Liver (tissue), 9 donors: Measurements from ENCODE around the gene TSHR. TPM values are rescaled to one million over a fixed set of nuclear protein-coding genes. Genes with fewer than 3 reads are reported as not detected.
A peak's percentile ranks its signal among the peaks of the same experiment; 100 is the strongest.

Source experiments
- DNase-seq: peaks from one replicate; pipeline ENCODE4 v3.0.0-alpha.2; 2017; ENCODE audit warnings: low spot score
- H3K27ac ChIP-seq, 2 donors: one replicate each; pipeline ENCODE4 v1.7.0; 2013; ENCODE audit warnings: inconsistent platforms in 2 of 2, low read length in 2 of 2, control low read depth in 1 of 2, low read depth in 1 of 2, mild to moderate bottlenecking in 1 of 2
- H3K27me3 ChIP-seq, 4 donors: one replicate each; pipeline versions ENCODE4 v1.6.1 to v1.7.0; 2013; ENCODE audit warnings: low read length in 3 of 4, inconsistent platforms in 1 of 4, mild to moderate bottlenecking in 1 of 4, moderate library complexity in 1 of 4; ENCODE audit not compliant: control insufficient read depth in 4 of 4, insufficient read depth in 4 of 4
- H3K36me3 ChIP-seq, 4 donors: one replicate each; pipeline versions ENCODE4 v1.6.1 to v1.7.0; 2013; ENCODE audit warnings: low read length in 3 of 4, mild to moderate bottlenecking in 3 of 4, low read depth in 1 of 4, moderate library complexity in 1 of 4; ENCODE audit not compliant: control insufficient read depth in 4 of 4, insufficient read depth in 3 of 4
- H3K4me1 ChIP-seq, 4 donors: one replicate each; pipeline versions ENCODE4 v1.6.1 to v1.7.0; 2013; ENCODE audit warnings: low read length in 3 of 4, mild to moderate bottlenecking in 3 of 4, moderate library complexity in 1 of 4; ENCODE audit not compliant: control insufficient read depth in 4 of 4, insufficient read depth in 4 of 4
- H3K4me3 ChIP-seq, 3 donors: one replicate each; pipeline versions ENCODE4 v1.6.1 to v1.7.0; 2013; ENCODE audit warnings: low read length in 3 of 3, control low read depth in 1 of 3, low read depth in 1 of 3, mild to moderate bottlenecking in 1 of 3
- H3K9ac ChIP-seq, 2 donors: one replicate each; pipeline ENCODE4 v1.7.0; 2013; ENCODE audit warnings: low read length in 2 of 2, mild to moderate bottlenecking in 2 of 2, moderate library complexity in 2 of 2, control low read depth in 1 of 2, low read depth in 1 of 2
- H3K9me3 ChIP-seq, 4 donors: one replicate each; pipeline versions ENCODE4 v1.6.1 to v1.7.0; 2013; ENCODE audit warnings: low read length in 3 of 4; ENCODE audit not compliant: control insufficient read depth in 4 of 4
- EGR1 ChIP-seq, 2 donors: IDR thresholded peaks; 2 replicates each; pipeline ENCODE4 v1.6.1; 2016 to 2018; ENCODE audit warnings: antibody characterized with exemption in 2 of 2, low read depth in 2 of 2
- FOXA1 ChIP-seq: IDR thresholded peaks from 2 replicates; pipeline ENCODE4 v1.6.1; 2016; ENCODE audit warnings: antibody characterized with exemption
- FOXA2 ChIP-seq: IDR thresholded peaks from 2 replicates; pipeline ENCODE4 v1.6.1; 2016; ENCODE audit warnings: antibody characterized with exemption
- GABPA ChIP-seq, 2 donors: IDR thresholded peaks in 1 of 2; conservative IDR thresholded peaks in 1 of 2; 2 replicates each; pipeline ENCODE4 v1.6.1; 2016; ENCODE audit warnings: antibody characterized with exemption in 2 of 2, mild to moderate bottlenecking in 1 of 2, moderate library complexity in 1 of 2
- HNF4A ChIP-seq, 2 donors: conservative IDR thresholded peaks; 2 replicates each; pipeline ENCODE4 v1.6.1; 2016; ENCODE audit warnings: antibody characterized with exemption in 2 of 2, mild to moderate bottlenecking in 2 of 2
- HNF4G ChIP-seq: IDR thresholded peaks from 2 replicates; pipeline ENCODE4 v1.6.1; 2016; ENCODE audit warnings: antibody characterized with exemption
- JUND ChIP-seq, 2 donors: IDR thresholded peaks; 2 replicates each; pipeline ENCODE4 v1.6.1; 2016; ENCODE audit warnings: antibody characterized with exemption in 2 of 2
- NR2F2 ChIP-seq: IDR thresholded peaks from 2 replicates; pipeline ENCODE4 v1.6.1; 2016; ENCODE audit warnings: antibody characterized with exemption
- RAD21 ChIP-seq, 2 donors: IDR thresholded peaks; 2 replicates each; pipeline ENCODE4 v1.6.1; 2016; ENCODE audit warnings: antibody characterized with exemption in 2 of 2, mild to moderate bottlenecking in 2 of 2
- RXRA ChIP-seq, 2 donors: IDR thresholded peaks; 2 replicates each; pipeline ENCODE4 v1.6.1; 2017 to 2018; ENCODE audit warnings: antibody characterized with exemption in 2 of 2, mild to moderate bottlenecking in 1 of 2
- SP1 ChIP-seq: IDR thresholded peaks from 2 replicates; pipeline ENCODE4 v1.6.1; 2018; ENCODE audit warnings: antibody characterized with exemption, mild to moderate bottlenecking
- TAF1 ChIP-seq: conservative IDR thresholded peaks from 2 replicates; pipeline ENCODE4 v1.6.1; 2016; ENCODE audit warnings: antibody characterized with exemption, mild to moderate bottlenecking
- YY1 ChIP-seq: IDR thresholded peaks from 2 replicates; pipeline ENCODE4 v1.6.1; 2016; ENCODE audit warnings: antibody characterized with exemption, mild to moderate bottlenecking
- WGBS: extraction: QIAGEN DNeasy Blood & Tissue Kit; methylation state at CpG from one replicate; pipeline ENCODE4 v1.1.7; 2013; 5-methylcytosine and 5-hydroxymethylcytosine counted together
- polyA plus RNA-seq, 2 donors: library from polyadenylated mRNA; stranded (reverse) in 1 of 2; unstranded in 1 of 2; fragments of 200-250 nt in 1 of 2; fragments of >200 nt in 1 of 2; fragmentation: Nextera tagmentation in 1 of 2; extraction: Ambion mirVana in 1 of 2; gene quantifications; one replicate each; pipeline versions ENCODE4 v1.2.1 to v1.2.3, GENCODE V29; 2013 to 2015
- total RNA-seq, 2 donors: library from RNA; depleted of rRNA; stranded (reverse); fragments of >200 nt; gene quantifications; one replicate each; pipeline ENCODE4 v1.2.3, GENCODE V29; 2014
- TF ChIP-seq, protein P1 (sequence below): IDR thresholded peaks from 2 replicates; pipeline ENCODE4 v1.6.1; 2016; ENCODE audit warnings: antibody characterized with exemption
- TF ChIP-seq, protein P2 (sequence below): IDR thresholded peaks from 2 replicates; pipeline ENCODE4 v1.6.1; 2016; ENCODE audit warnings: antibody characterized with exemption, mild to moderate bottlenecking
- TF ChIP-seq, protein P3 (sequence below): fragments of 150-350 bp; IDR thresholded peaks from 2 replicates; pipeline ENCODE4 v1.5.1; 2017; ENCODE audit warnings: improper control_type of control experiment, low read depth, low read length; ENCODE audit not compliant: missing input control
- TF ChIP-seq, protein P4 (sequence below): IDR thresholded peaks from 2 replicates; pipeline ENCODE4 v1.6.1; 2016; ENCODE audit warnings: antibody characterized with exemption
- TF ChIP-seq, protein P5 (sequence below): IDR thresholded peaks from 2 replicates; pipeline ENCODE4 v1.6.1; 2016; ENCODE audit warnings: antibody characterized with exemption
- donor health status: healthy.
- donor health status: healthy.
- donor health status: healthy.
- donor health status: healthy.
- donor health status: healthy.

Gene TSHR
- total and polyA plus RNA-seq, 4 donors = 0.08 to 3.2 TPM; not detected in 2

DNA sequence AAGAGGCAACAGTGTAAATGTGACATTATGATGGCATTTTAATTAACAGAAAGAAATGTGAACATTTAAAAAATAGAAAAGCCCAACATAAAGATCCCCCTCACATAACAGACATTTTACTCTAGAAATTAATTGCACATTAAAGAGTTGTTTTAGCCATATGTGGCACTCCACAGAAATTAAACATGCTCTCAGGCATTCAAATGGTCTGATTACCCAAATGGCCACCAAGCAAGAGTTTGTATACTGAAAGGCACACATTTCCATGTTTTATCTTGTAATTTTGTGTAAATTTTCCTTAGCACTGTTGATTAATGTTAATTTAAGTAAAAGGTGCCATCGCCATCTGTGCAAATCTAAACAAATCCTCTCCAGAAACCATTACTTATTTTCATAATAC lies 221.8 kb downstream of the TSHR start:
- Histone ChIP-seq H3K36me3 (peaks cover 0 to 1% (median 0%) of the 10 kb centered on the region in 4 donors), H3K27ac (peak overlapping the region; percentile 64 to 93), H3K4me3 (peak overlapping the region; percentile 33 to 59 (median 47)), H3K9me3 (no peaks in the 10 kb centered on the region), H3K27me3 (no peaks in the 10 kb centered on the region), H3K9ac (peak overlapping the region; percentile 40 to 91), H3K4me1 (peaks cover 0 to 13% (median 8%) of the 10 kb centered on the region in 4 donors)
- no peak for TF ChIP-seq FOXA2
- TF ChIP-seq YY1 = peak; percentile 71
- DNase-seq = no peak
- WGBS = 27% methylated on average over 1 of the region's 1 CpG

DNA sequence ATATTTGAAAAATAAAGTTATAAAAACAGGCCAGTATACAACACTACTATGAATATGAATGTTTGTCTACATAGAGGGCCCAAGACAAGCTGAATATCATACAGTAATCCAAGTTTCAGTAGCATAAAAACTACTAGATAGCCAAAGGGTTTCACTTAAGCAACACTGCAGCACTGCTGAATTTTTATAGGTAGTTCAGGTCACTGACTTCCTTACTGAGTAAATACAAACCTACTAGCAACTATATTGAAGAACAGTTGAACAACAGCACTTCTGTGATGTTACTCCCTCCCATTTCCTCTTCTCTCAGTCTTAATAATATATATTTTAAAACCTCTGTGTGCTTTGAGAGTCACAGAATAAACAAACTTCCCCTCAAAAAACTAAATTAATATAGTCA lies 222.6 kb downstream of the TSHR start:
- H3K27me3 ChIP-seq = no peaks in the 10 kb centered on the region
- peak overlapping the region; percentile 64 to 93 for H3K27ac ChIP-seq
- no peaks in the 10 kb centered on the region for H3K9me3 ChIP-seq
- peaks cover 0 to 13% (median 8%) of the 10 kb centered on the region in 4 donors for H3K4me1 ChIP-seq
- H3K36me3 ChIP-seq = peaks cover 0 to 1% (median under 1%) of the 10 kb centered on the region in 4 donors
- peak overlapping the region; percentile 40 to 91 for H3K9ac ChIP-seq
- DNase-seq = no peak
- TF ChIP-seq YY1 (no peak), RAD21 (IDR thresholded peaks at IDR 0.05) (peak in 1 of 2 donors; percentile 18), RXRA (IDR thresholded peaks at IDR 0.05) (peak; percentile 28 to 40), JUND (IDR thresholded peaks at IDR 0.05) (no peak), NR2F2 (no peak), HNF4G (no peak), HNF4A (conservative IDR thresholded peaks at IDR 0.05) (no peak), FOXA2 (peak; percentile 23), TAF1 (no peak), EGR1 (IDR thresholded peaks at IDR 0.05; ENCODE audit: low read depth in 2 of 2) (no peak), SP1 (no peak), FOXA1 (no peak), GABPA (IDR thresholded peaks at IDR 0.05 in 1 of 2, conservative IDR thresholded peaks at IDR 0.05 in 1 of 2) (no peak)
- TF ChIP-seq, protein P1, sequence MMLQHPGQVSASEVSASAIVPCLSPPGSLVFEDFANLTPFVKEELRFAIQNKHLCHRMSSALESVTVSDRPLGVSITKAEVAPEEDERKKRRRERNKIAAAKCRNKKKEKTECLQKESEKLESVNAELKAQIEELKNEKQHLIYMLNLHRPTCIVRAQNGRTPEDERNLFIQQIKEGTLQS = no peak
- TF ChIP-seq, protein P2, sequence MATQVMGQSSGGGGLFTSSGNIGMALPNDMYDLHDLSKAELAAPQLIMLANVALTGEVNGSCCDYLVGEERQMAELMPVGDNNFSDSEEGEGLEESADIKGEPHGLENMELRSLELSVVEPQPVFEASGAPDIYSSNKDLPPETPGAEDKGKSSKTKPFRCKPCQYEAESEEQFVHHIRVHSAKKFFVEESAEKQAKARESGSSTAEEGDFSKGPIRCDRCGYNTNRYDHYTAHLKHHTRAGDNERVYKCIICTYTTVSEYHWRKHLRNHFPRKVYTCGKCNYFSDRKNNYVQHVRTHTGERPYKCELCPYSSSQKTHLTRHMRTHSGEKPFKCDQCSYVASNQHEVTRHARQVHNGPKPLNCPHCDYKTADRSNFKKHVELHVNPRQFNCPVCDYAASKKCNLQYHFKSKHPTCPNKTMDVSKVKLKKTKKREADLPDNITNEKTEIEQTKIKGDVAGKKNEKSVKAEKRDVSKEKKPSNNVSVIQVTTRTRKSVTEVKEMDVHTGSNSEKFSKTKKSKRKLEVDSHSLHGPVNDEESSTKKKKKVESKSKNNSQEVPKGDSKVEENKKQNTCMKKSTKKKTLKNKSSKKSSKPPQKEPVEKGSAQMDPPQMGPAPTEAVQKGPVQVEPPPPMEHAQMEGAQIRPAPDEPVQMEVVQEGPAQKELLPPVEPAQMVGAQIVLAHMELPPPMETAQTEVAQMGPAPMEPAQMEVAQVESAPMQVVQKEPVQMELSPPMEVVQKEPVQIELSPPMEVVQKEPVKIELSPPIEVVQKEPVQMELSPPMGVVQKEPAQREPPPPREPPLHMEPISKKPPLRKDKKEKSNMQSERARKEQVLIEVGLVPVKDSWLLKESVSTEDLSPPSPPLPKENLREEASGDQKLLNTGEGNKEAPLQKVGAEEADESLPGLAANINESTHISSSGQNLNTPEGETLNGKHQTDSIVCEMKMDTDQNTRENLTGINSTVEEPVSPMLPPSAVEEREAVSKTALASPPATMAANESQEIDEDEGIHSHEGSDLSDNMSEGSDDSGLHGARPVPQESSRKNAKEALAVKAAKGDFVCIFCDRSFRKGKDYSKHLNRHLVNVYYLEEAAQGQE = no peak
- TF ChIP-seq, protein P3, sequence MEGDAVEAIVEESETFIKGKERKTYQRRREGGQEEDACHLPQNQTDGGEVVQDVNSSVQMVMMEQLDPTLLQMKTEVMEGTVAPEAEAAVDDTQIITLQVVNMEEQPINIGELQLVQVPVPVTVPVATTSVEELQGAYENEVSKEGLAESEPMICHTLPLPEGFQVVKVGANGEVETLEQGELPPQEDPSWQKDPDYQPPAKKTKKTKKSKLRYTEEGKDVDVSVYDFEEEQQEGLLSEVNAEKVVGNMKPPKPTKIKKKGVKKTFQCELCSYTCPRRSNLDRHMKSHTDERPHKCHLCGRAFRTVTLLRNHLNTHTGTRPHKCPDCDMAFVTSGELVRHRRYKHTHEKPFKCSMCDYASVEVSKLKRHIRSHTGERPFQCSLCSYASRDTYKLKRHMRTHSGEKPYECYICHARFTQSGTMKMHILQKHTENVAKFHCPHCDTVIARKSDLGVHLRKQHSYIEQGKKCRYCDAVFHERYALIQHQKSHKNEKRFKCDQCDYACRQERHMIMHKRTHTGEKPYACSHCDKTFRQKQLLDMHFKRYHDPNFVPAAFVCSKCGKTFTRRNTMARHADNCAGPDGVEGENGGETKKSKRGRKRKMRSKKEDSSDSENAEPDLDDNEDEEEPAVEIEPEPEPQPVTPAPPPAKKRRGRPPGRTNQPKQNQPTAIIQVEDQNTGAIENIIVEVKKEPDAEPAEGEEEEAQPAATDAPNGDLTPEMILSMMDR = no peak
- TF ChIP-seq, protein P4, sequence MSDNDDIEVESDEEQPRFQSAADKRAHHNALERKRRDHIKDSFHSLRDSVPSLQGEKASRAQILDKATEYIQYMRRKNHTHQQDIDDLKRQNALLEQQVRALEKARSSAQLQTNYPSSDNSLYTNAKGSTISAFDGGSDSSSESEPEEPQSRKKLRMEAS = no peak
- TF ChIP-seq, protein P5, sequence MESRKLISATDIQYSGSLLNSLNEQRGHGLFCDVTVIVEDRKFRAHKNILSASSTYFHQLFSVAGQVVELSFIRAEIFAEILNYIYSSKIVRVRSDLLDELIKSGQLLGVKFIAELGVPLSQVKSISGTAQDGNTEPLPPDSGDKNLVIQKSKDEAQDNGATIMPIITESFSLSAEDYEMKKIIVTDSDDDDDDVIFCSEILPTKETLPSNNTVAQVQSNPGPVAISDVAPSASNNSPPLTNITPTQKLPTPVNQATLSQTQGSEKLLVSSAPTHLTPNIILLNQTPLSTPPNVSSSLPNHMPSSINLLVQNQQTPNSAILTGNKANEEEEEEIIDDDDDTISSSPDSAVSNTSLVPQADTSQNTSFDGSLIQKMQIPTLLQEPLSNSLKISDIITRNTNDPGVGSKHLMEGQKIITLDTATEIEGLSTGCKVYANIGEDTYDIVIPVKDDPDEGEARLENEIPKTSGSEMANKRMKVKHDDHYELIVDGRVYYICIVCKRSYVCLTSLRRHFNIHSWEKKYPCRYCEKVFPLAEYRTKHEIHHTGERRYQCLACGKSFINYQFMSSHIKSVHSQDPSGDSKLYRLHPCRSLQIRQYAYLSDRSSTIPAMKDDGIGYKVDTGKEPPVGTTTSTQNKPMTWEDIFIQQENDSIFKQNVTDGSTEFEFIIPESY = no peak
- peak overlapping the region in 1 of 3 donors; percentile 15 for H3K4me3 ChIP-seq
